Keratinocyte (primary cell): ENCODE data around the gene TRPV5.

Experiments
- EZH2 ChIP-seq: IDR thresholded peaks from one replicate; pipeline ENCODE4 v1.6.1; 2012; ENCODE audit warnings: inconsistent platforms, mild to moderate bottlenecking, low read length, moderate library complexity
- TF ChIP-seq, protein P1 (sequence below), 3 experiments: IDR thresholded peaks in 1 of 3; conservative IDR thresholded peaks in 1 of 3; optimal IDR thresholded peaks in 1 of 3; 2 replicates in 2 of 3; 3 replicates in 1 of 3; pipeline versions ENCODE3 to v1.5.1; 2011; ENCODE audit warnings: low read length in 3 of 3, mild to moderate bottlenecking in 3 of 3, moderate library complexity in 2 of 3, control low read depth in 1 of 3, inconsistent platforms in 1 of 3; ENCODE audit not compliant: insufficient read depth in 2 of 3; ENCODE audit errors: extremely low read depth in 1 of 3

- TF ChIP-seq, protein P1, sequence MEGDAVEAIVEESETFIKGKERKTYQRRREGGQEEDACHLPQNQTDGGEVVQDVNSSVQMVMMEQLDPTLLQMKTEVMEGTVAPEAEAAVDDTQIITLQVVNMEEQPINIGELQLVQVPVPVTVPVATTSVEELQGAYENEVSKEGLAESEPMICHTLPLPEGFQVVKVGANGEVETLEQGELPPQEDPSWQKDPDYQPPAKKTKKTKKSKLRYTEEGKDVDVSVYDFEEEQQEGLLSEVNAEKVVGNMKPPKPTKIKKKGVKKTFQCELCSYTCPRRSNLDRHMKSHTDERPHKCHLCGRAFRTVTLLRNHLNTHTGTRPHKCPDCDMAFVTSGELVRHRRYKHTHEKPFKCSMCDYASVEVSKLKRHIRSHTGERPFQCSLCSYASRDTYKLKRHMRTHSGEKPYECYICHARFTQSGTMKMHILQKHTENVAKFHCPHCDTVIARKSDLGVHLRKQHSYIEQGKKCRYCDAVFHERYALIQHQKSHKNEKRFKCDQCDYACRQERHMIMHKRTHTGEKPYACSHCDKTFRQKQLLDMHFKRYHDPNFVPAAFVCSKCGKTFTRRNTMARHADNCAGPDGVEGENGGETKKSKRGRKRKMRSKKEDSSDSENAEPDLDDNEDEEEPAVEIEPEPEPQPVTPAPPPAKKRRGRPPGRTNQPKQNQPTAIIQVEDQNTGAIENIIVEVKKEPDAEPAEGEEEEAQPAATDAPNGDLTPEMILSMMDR (optimal IDR thresholded peaks at IDR 0.05 in 1 of 3, IDR thresholded peaks at IDR 0.05 in 1 of 3, conservative IDR thresholded peaks at IDR 0.05 in 1 of 3; ENCODE audit: extremely low read depth in 1 of 3, insufficient read depth in 2 of 3, low read length in 3 of 3) = no peak
- TF ChIP-seq EZH2 = no peak
Measured at GRCh38 chr7:142913566-142913965, 20.0 kb downstream of the TRPV5 start.
